Panc1 (cell line): ENCODE measurements around the gene SGCE.

Experiments used
- CTCF ChIP-seq: fragments of 450-650 bp; IDR thresholded peaks from 2 replicates; pipeline ENCODE4 v1.5.1; 2017; ENCODE audit warnings: mild to moderate bottlenecking
- POLR2AphosphoS5 ChIP-seq: IDR thresholded peaks from 2 replicates; pipeline ENCODE4 v1.6.1; 2012; ENCODE audit warnings: mild to moderate bottlenecking, low read depth, low read length, moderate library complexity
- SIN3A ChIP-seq: IDR thresholded peaks from 2 replicates; pipeline ENCODE4 v1.6.1; 2012; ENCODE audit warnings: low read depth, mild to moderate bottlenecking, low read length, moderate library complexity, borderline replicate concordance; ENCODE audit not compliant: insufficient read depth
- TCF7L2 ChIP-seq: IDR thresholded peaks from 2 replicates; pipeline ENCODE4 v1.6.1; 2011; ENCODE audit warnings: mild to moderate bottlenecking, low read depth, low read length, inconsistent platforms
- TF ChIP-seq, protein P1 (sequence below), 2 experiments: IDR thresholded peaks; 2 replicates each; pipeline ENCODE4 v1.6.1; 2011 to 2012; ENCODE audit warnings: low read depth in 2 of 2, control low read depth in 1 of 2, low read length in 1 of 2, mild to moderate bottlenecking in 1 of 2, moderate library complexity in 1 of 2; ENCODE audit not compliant: insufficient read depth in 1 of 2

GRCh38 chr7:94578614-94579013 is 77.3 kb downstream of the SGCE start:
- no peak for TF ChIP-seq CTCF
- TF ChIP-seq POLR2AphosphoS5 = no peak
- TF ChIP-seq, protein P1, sequence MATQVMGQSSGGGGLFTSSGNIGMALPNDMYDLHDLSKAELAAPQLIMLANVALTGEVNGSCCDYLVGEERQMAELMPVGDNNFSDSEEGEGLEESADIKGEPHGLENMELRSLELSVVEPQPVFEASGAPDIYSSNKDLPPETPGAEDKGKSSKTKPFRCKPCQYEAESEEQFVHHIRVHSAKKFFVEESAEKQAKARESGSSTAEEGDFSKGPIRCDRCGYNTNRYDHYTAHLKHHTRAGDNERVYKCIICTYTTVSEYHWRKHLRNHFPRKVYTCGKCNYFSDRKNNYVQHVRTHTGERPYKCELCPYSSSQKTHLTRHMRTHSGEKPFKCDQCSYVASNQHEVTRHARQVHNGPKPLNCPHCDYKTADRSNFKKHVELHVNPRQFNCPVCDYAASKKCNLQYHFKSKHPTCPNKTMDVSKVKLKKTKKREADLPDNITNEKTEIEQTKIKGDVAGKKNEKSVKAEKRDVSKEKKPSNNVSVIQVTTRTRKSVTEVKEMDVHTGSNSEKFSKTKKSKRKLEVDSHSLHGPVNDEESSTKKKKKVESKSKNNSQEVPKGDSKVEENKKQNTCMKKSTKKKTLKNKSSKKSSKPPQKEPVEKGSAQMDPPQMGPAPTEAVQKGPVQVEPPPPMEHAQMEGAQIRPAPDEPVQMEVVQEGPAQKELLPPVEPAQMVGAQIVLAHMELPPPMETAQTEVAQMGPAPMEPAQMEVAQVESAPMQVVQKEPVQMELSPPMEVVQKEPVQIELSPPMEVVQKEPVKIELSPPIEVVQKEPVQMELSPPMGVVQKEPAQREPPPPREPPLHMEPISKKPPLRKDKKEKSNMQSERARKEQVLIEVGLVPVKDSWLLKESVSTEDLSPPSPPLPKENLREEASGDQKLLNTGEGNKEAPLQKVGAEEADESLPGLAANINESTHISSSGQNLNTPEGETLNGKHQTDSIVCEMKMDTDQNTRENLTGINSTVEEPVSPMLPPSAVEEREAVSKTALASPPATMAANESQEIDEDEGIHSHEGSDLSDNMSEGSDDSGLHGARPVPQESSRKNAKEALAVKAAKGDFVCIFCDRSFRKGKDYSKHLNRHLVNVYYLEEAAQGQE (IDR thresholded peaks at IDR 0.05; ENCODE audit: insufficient read depth in 1 of 2, low read depth in 2 of 2, low read length in 1 of 2) = no peak
- TF ChIP-seq SIN3A = no peak
- TF ChIP-seq TCF7L2 = no peak
